HepG2 (cell line): ENCODE results near the gene TRIM28. TPM values are rescaled to one million over a fixed set of nuclear protein-coding genes. Genes with fewer than 3 reads are reported as not detected.
A peak's percentile ranks its signal among the peaks of the same experiment; 100 is the strongest.

Experiments used
- BRD4 ChIP-seq: sonication (generic); formaldehyde crosslinking; IDR thresholded peaks from 2 replicates; pipeline ENCODE4 v1.4.0; 2020; ENCODE audit warnings: missing genetic modification reagents
- CEBPG ChIP-seq: IDR thresholded peaks from 2 replicates; pipeline ENCODE4 v1.6.1; 2016
- DMAP1 ChIP-seq: IDR thresholded peaks from 2 replicates; pipeline ENCODE4 v1.6.1; 2016
- HDAC6 ChIP-seq: fragments of 200-600 bp; sonication (generic); IDR thresholded peaks from 2 replicates; pipeline ENCODE4 v1.7.0; 2017; ENCODE audit warnings: mild to moderate bottlenecking, antibody characterized with exemption, low read length, low read depth
- HHEX ChIP-seq: IDR thresholded peaks from 2 replicates; pipeline ENCODE4 v1.6.1; 2016; ENCODE audit warnings: control low read depth
- HOXA3 ChIP-seq: sonication (generic); formaldehyde crosslinking; IDR thresholded peaks from 2 replicates; pipeline ENCODE4 v1.5.0; 2020; ENCODE audit warnings: missing genetic modification reagents
- ISL2 ChIP-seq: sonication (generic); formaldehyde crosslinking; IDR thresholded peaks from 2 replicates; pipeline ENCODE4 v1.5.0; 2020; ENCODE audit warnings: missing genetic modification reagents
- KLF13 ChIP-seq: sonication (generic); formaldehyde crosslinking; IDR thresholded peaks from 2 replicates; pipeline ENCODE4 v1.4.0; 2020; ENCODE audit warnings: mild to moderate bottlenecking, missing genetic modification reagents
- KMT2B ChIP-seq: IDR thresholded peaks from 2 replicates; pipeline ENCODE4 v1.6.1; 2016; ENCODE audit warnings: missing genetic modification reagents, missing compliant biosample characterization
- ZNF10 ChIP-seq: sonication (generic); formaldehyde crosslinking; IDR thresholded peaks from 2 replicates; pipeline ENCODE4 v1.4.0; 2020; ENCODE audit warnings: mild to moderate bottlenecking, low read depth, missing genetic modification reagents, borderline replicate concordance
- ZNF432 ChIP-seq: sonication (generic); formaldehyde crosslinking; IDR thresholded peaks from 2 replicates; pipeline ENCODE4 v1.5.0; 2020; ENCODE audit warnings: missing genetic modification reagents, mild to moderate bottlenecking, borderline replicate concordance
- ZNF616 ChIP-seq: sonication (generic); formaldehyde crosslinking; IDR thresholded peaks from 2 replicates; pipeline ENCODE4 v1.5.0; 2020; ENCODE audit warnings: low read depth, mild to moderate bottlenecking, missing genetic modification reagents
- ZNF644 ChIP-seq: IDR thresholded peaks from 2 replicates; pipeline ENCODE4 v1.6.1; 2016; ENCODE audit warnings: low read depth
- ZNF879 ChIP-seq: sonication (generic); formaldehyde crosslinking; IDR thresholded peaks from 2 replicates; pipeline ENCODE4 v1.8.1; 2023; ENCODE audit warnings: missing genetic modification reagents
- ZNF891 ChIP-seq: sonication (generic); formaldehyde crosslinking; IDR thresholded peaks from 2 replicates; pipeline ENCODE4 v1.5.0; 2020; ENCODE audit warnings: mild to moderate bottlenecking, missing genetic modification reagents
- ZSCAN12 ChIP-seq: sonication (generic); formaldehyde crosslinking; IDR thresholded peaks from 2 replicates; pipeline ENCODE4 v1.9.0; 2021; ENCODE audit warnings: mild to moderate bottlenecking, missing genetic modification reagents
- ZSCAN20 ChIP-seq: sonication (generic); formaldehyde crosslinking; IDR thresholded peaks from 2 replicates; pipeline ENCODE4 v1.4.0; 2020; ENCODE audit warnings: missing genetic modification reagents, mild to moderate bottlenecking, borderline replicate concordance
- polyA plus RNA-seq, 8 experiments: library from polyadenylated mRNA; depleted of rRNA in 3 of 8; stranded (reverse) in 7 of 8; unstranded in 1 of 8; fragments of >200 nt; fragmentation: Illumina TruSeq in 4 of 8; extraction: Trizol in 4 of 8; gene quantifications; 2 replicates each; pipeline versions ENCODE4 v1.2.1 to v1.2.3, GENCODE V29; 2011 to 2016; ENCODE audit warnings: low read depth in 4 of 8, missing spikeins in 1 of 8, mixed read lengths in 1 of 8; ENCODE audit not compliant: insufficient read depth in 1 of 8
- total RNA-seq, 5 experiments: library from RNA; depleted of rRNA; stranded (reverse); fragments of >200 nt; fragmentation: Illumina TruSeq; extraction: Trizol; gene quantifications; 2 replicates each; pipeline ENCODE4 v1.2.3, GENCODE V29; 2016; ENCODE audit warnings: low read depth in 1 of 5
- TF ChIP-seq, protein P1 (sequence below), 2 experiments: fragments of 450-650 bp in 1 of 2; sonication (generic) in 1 of 2; formaldehyde crosslinking in 1 of 2; IDR thresholded peaks; 2 replicates each; pipeline versions ENCODE4 v1.6.1 to v1.8.0; 2016 to 2022; ENCODE audit warnings: antibody characterized with exemption in 1 of 2, mild to moderate bottlenecking in 1 of 2, missing genetic modification reagents in 1 of 2
- TF ChIP-seq, protein P2 (sequence below): sonication (generic); formaldehyde crosslinking; IDR thresholded peaks from 2 replicates; pipeline ENCODE4 v1.4.0; 2020; ENCODE audit warnings: missing genetic modification reagents, borderline replicate concordance

Gene TRIM28
- total and polyA plus RNA-seq, 2 of the 13 experiments (the other 11 are each of a cell fraction or from before 2014, with no cell fraction given), result 361 to 439 TPM

DNA sequence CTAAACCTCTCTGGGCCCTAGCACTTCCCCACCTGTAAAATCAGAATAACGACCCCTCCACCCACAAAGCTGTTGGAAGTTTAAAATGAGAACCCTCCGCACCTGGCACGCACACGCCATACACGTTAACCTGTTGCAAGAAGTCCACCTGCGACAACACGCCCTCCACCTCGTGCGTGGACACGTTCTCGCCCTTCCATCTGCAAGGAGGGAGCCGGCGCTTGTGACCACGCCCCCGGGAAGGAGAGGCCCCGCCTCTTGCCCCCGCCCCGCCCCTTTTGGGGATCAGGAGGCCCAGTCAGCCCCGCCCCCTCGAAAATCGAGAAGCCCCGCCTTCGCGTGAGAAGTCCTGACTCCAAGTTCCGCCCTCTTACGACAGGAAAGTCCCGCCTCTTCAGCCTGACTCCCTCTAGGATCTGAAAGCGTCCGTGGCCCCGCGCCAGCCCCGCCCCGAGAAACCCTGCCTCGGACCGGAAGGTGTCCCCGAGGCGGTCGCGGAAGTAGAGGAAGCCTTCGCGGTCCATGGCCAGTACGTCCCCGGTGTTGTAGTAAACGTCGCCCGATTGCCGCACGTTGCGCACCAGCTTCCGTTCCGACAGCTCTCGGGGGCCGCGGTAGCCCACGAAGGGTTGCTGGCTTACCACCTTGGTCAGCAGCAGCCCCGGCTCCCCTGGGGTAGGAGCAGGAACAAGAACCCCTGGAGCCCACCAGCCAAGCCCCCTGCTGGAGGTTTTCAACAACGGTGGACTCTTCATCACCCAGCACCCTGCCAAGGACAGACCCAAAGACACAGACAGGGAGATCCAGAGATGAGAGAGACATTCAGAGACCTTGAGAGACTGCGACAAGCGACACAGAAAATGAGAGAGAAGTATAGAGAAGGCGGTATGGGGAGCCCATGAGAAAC is 44.6 kb upstream of the TRIM28 start (continued):
- TF ChIP-seq ZNF616 (peak; percentile 3; the same call in 1 of the 2 replicates), ZNF879 (CRISPR knock-in tag) (no peak), ZSCAN12 (CRISPR knock-in tag) (no peak), HHEX (CRISPR knock-in tag) (peak; percentile 50; the same call in 1 of the 2 replicates), ZNF10 (CRISPR knock-in tag) (no peak), ZNF432 (CRISPR knock-in tag) (no peak), ZNF891 (CRISPR knock-in tag) (peak; percentile 56; the same call in 1 of the 2 replicates), ZNF644 (CRISPR knock-in tag) (no peak), ISL2 (CRISPR knock-in tag) (peak; percentile 76), ZSCAN20 (CRISPR knock-in tag) (no peak), BRD4 (CRISPR knock-in tag) (peak; percentile 83), HOXA3 (CRISPR knock-in tag) (peak; percentile 98), HDAC6 (no peak), DMAP1 (CRISPR knock-in tag) (peak; percentile 84), CEBPG (CRISPR knock-in tag) (peak; percentile 65), KLF13 (no peak), KMT2B (CRISPR knock-in tag) (peak; percentile 89)
- TF ChIP-seq, protein P1, sequence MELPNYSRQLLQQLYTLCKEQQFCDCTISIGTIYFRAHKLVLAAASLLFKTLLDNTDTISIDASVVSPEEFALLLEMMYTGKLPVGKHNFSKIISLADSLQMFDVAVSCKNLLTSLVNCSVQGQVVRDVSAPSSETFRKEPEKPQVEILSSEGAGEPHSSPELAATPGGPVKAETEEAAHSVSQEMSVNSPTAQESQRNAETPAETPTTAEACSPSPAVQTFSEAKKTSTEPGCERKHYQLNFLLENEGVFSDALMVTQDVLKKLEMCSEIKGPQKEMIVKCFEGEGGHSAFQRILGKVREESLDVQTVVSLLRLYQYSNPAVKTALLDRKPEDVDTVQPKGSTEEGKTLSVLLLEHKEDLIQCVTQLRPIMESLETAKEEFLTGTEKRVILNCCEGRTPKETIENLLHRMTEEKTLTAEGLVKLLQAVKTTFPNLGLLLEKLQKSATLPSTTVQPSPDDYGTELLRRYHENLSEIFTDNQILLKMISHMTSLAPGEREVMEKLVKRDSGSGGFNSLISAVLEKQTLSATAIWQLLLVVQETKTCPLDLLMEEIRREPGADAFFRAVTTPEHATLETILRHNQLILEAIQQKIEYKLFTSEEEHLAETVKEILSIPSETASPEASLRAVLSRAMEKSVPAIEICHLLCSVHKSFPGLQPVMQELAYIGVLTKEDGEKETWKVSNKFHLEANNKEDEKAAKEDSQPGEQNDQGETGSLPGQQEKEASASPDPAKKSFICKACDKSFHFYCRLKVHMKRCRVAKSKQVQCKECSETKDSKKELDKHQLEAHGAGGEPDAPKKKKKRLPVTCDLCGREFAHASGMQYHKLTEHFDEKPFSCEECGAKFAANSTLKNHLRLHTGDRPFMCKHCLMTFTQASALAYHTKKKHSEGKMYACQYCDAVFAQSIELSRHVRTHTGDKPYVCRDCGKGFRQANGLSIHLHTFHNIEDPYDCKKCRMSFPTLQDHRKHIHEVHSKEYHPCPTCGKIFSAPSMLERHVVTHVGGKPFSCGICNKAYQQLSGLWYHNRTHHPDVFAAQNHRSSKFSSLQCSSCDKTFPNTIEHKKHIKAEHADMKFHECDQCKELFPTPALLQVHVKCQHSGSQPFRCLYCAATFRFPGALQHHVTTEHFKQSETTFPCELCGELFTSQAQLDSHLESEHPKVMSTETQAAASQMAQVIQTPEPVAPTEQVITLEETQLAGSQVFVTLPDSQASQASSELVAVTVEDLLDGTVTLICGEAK (IDR thresholded peaks at IDR 0.05), result peak; percentile 96
- TF ChIP-seq, protein P1 (CRISPR knock-in tag; IDR thresholded peaks at IDR 0.05), result no peak
- TF ChIP-seq, protein P2, sequence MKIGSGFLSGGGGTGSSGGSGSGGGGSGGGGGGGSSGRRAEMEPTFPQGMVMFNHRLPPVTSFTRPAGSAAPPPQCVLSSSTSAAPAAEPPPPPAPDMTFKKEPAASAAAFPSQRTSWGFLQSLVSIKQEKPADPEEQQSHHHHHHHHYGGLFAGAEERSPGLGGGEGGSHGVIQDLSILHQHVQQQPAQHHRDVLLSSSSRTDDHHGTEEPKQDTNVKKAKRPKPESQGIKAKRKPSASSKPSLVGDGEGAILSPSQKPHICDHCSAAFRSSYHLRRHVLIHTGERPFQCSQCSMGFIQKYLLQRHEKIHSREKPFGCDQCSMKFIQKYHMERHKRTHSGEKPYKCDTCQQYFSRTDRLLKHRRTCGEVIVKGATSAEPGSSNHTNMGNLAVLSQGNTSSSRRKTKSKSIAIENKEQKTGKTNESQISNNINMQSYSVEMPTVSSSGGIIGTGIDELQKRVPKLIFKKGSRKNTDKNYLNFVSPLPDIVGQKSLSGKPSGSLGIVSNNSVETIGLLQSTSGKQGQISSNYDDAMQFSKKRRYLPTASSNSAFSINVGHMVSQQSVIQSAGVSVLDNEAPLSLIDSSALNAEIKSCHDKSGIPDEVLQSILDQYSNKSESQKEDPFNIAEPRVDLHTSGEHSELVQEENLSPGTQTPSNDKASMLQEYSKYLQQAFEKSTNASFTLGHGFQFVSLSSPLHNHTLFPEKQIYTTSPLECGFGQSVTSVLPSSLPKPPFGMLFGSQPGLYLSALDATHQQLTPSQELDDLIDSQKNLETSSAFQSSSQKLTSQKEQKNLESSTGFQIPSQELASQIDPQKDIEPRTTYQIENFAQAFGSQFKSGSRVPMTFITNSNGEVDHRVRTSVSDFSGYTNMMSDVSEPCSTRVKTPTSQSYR (CRISPR knock-in tag), result 0 out of 2 replicates have a peak, but pooled peaks have one; percentile 53
